Osteoblast (primary cell): Measurements from ENCODE around the gene OR9A2. TPM values are rescaled to one million over a fixed set of nuclear protein-coding genes. Genes with fewer than 3 reads are reported as not detected.

ENCODE experiments used
- DNase-seq: peaks from one replicate; pipeline ENCODE4 v3.0.0; 2011; ENCODE audit warnings: low spot score, mixed read lengths; ENCODE audit not compliant: insufficient read length; ENCODE audit errors: missing footprints
- H2AFZ ChIP-seq: 2 replicates; pipeline ENCODE4 v1.6.0; 2011; ENCODE audit warnings: mild to moderate bottlenecking, low read length
- H3K27ac ChIP-seq: 2 replicates; pipeline ENCODE4 v1.5.1; 2011; ENCODE audit warnings: mild to moderate bottlenecking, low read depth, low read length, moderate library complexity
- H3K27me3 ChIP-seq: 2 replicates; pipeline ENCODE4 v1.6.0; 2012; ENCODE audit warnings: mild to moderate bottlenecking, control low read depth, inconsistent platforms, low read length, moderate library complexity; ENCODE audit not compliant: insufficient read depth
- H3K36me3 ChIP-seq: 2 replicates; pipeline ENCODE4 v1.5.1; 2011; ENCODE audit warnings: mild to moderate bottlenecking, low read length, control low read depth, moderate library complexity; ENCODE audit not compliant: insufficient read depth
- H3K4me1 ChIP-seq: 2 replicates; pipeline ENCODE4 v1.5.1; 2011; ENCODE audit warnings: mild to moderate bottlenecking, low read length, control low read depth, moderate library complexity; ENCODE audit not compliant: insufficient read depth
- H3K4me2 ChIP-seq: 2 replicates; pipeline ENCODE4 v1.6.0; 2011; ENCODE audit warnings: mild to moderate bottlenecking, low read length; ENCODE audit not compliant: insufficient read depth
- H3K4me3 ChIP-seq: fragments of 200-600 bp; sonication (generic); 3 replicates; pipeline ENCODE4 v1.5.1; 2012; ENCODE audit warnings: mild to moderate bottlenecking, low read length, inconsistent platforms; ENCODE audit not compliant: insufficient read depth
- H3K79me2 ChIP-seq: 2 replicates; pipeline ENCODE4 v1.6.0; 2012; ENCODE audit warnings: mild to moderate bottlenecking, low read length, control low read depth, inconsistent platforms; ENCODE audit not compliant: insufficient read depth
- H3K9me3 ChIP-seq: 2 replicates; pipeline ENCODE4 v1.5.1; 2011; ENCODE audit warnings: low read depth, low read length, control low read depth
- H4K20me1 ChIP-seq: 2 replicates; pipeline ENCODE4 v1.6.0; 2012; ENCODE audit warnings: mild to moderate bottlenecking, low read length, control low read depth; ENCODE audit not compliant: insufficient read depth
- CTCF ChIP-seq: IDR thresholded peaks from 2 replicates; pipeline ENCODE4 v1.5.1; 2011; ENCODE audit warnings: mild to moderate bottlenecking, low read depth, low read length, moderate library complexity; ENCODE audit errors: extremely low read depth
- total RNA-seq: library from RNA; depleted of rRNA; stranded (reverse); fragments of >200 nt; gene quantifications from 2 replicates; pipeline ENCODE4 v1.2.3, GENCODE V29; 2012

The OR9A2 gene
- total RNA-seq, 1 donor: not detected

GRCh38 chr7:143027683-143028082 is 751 bp upstream of the OR9A2 start:
- H3K9me3 ChIP-seq: no peaks in the 10 kb centered on the region
- no peaks in the 10 kb centered on the region for H4K20me1 ChIP-seq
- no peak overlapping the region for H3K4me3 ChIP-seq

GRCh38 chr7:143025371-143025770 is 1.6 kb downstream of the OR9A2 start:
- Histone ChIP-seq H4K20me1 (no peaks in the 10 kb centered on the region), H3K79me2 (no peaks in the 10 kb centered on the region), H3K27ac (no peak overlapping the region), H2AFZ (no peak overlapping the region), H3K4me1 (no peaks in the 10 kb centered on the region), H3K9me3 (no peaks in the 10 kb centered on the region), H3K27me3 (no peaks in the 10 kb centered on the region), H3K4me2 (no peak overlapping the region), H3K4me3 (no peak overlapping the region), H3K36me3 (no peaks in the 10 kb centered on the region)
- no peak for TF ChIP-seq CTCF
- no peak for DNase-seq

More at GRCh38 chr7:143027683-143028082, 751 bp upstream of the OR9A2 start:
- no peak overlapping the region for H2AFZ ChIP-seq
- TF ChIP-seq CTCF: no peak
- H3K4me1 ChIP-seq: no peaks in the 10 kb centered on the region
- no peak for DNase-seq
- no peak overlapping the region for H3K4me2 ChIP-seq
- H3K36me3 ChIP-seq: no peaks in the 10 kb centered on the region
- no peak overlapping the region for H3K27ac ChIP-seq
- H3K27me3 ChIP-seq: no peaks in the 10 kb centered on the region
- no peaks in the 10 kb centered on the region for H3K79me2 ChIP-seq

- DNase-seq: no peak
- no peaks in the 10 kb centered on the region for H4K20me1 ChIP-seq
These were observed 3.9 kb downstream of the OR9A2 start for GRCh38 chr7:143023047-143023446.

GRCh38 chr7:143018931-143019330 is 8.0 kb downstream of the OR9A2 start:
- DNase-seq: no peak

More at GRCh38 chr7:143023047-143023446, 3.9 kb downstream of the OR9A2 start:
- Histone ChIP-seq H3K4me1 (no peaks in the 10 kb centered on the region), H3K4me3 (no peak overlapping the region), H3K27ac (no peak overlapping the region), H3K36me3 (no peaks in the 10 kb centered on the region), H3K27me3 (no peaks in the 10 kb centered on the region), H3K79me2 (no peaks in the 10 kb centered on the region), H2AFZ (no peak overlapping the region), H3K4me2 (no peak overlapping the region), H3K9me3 (no peaks in the 10 kb centered on the region)
- TF ChIP-seq CTCF: no peak

More at GRCh38 chr7:143018931-143019330, 8.0 kb downstream of the OR9A2 start:
- Histone ChIP-seq H3K9me3 (no peaks in the 10 kb centered on the region), H3K4me1 (peaks cover 31% of the 10 kb centered on the region), H3K4me3 (no peak overlapping the region), H3K27me3 (no peaks in the 10 kb centered on the region), H2AFZ (no peak overlapping the region), H4K20me1 (no peaks in the 10 kb centered on the region), H3K36me3 (no peaks in the 10 kb centered on the region), H3K27ac (no peak overlapping the region), H3K79me2 (no peaks in the 10 kb centered on the region), H3K4me2 (no peak overlapping the region)
- no peak for TF ChIP-seq CTCF
